Activated naive CD4-positive, alpha-beta T cell treated with anti-CD3 and anti-CD28 coated beads, Interleukin-2, amount 10 ng/mL, durations not matched to agents 7 days and 5 days (primary cell): ENCODE measurements around the gene IL1RAPL2.
"Not testable (repeated sequence)": the region's sequence is repeated elsewhere in the genome, so short reads cannot be mapped to it uniquely, and the experiment has no call there.

Source experiments
- CTCF ChIA-PET: fragments of 350-600 bp; sonication (Branson Sonifier 250); formaldehyde crosslinking; loops from one replicate; lab custom pipeline; 2021; ENCODE audit warnings: antibody characterized with exemption; lab: Charles Lee
- DNase-seq: peaks from one replicate; pipeline ENCODE4 v3.0.0-alpha.2; 2020
- H3K27ac Mint-ChIP-seq: one replicate; pipeline ENCODE4 v1.8.0; 2021; ENCODE audit warnings: mild to moderate bottlenecking, moderate library complexity, mixed read lengths
- H3K27me3 Mint-ChIP-seq: one replicate; pipeline ENCODE4 v1.8.0; 2021; ENCODE audit warnings: mild to moderate bottlenecking, mixed read lengths
- H3K36me3 Mint-ChIP-seq: one replicate; pipeline ENCODE4 v1.8.0; 2021; ENCODE audit warnings: mixed read lengths
- H3K4me1 Mint-ChIP-seq: one replicate; pipeline ENCODE4 v1.8.0; 2021; ENCODE audit warnings: mixed read lengths
- H3K4me3 Mint-ChIP-seq: one replicate; pipeline ENCODE4 v1.8.0; 2021; ENCODE audit warnings: mild to moderate bottlenecking, moderate library complexity, mixed read lengths
- H3K9me3 Mint-ChIP-seq: one replicate; pipeline ENCODE4 v1.8.0; 2021; ENCODE audit warnings: mixed read lengths

Gene IL1RAPL2

GRCh38 chrX:104565791-104566680 lies at the start of gene IL1RAPL2:
IL1RAPL2 (plus strand) TSS chrX:104566199.
- Mint-ChIP-seq H3K4me1 (no peaks in the 10 kb centered on the region), H3K4me3 (no peak within 1 kb of the TSS), H3K9me3 (no peaks in the 10 kb centered on the region), H3K27ac (no peak within 1 kb of the TSS), H3K27me3 (peaks cover 52% of the 10 kb centered on the region), H3K36me3 (no peaks in the 10 kb centered on the region)
- CTCF ChIA-PET, result interaction anchor here (2.0 kb wide), 1 partner anchor 356 kb away, joined by 9 read pairs; no protein-coding TSS in a partner anchor
- peak; percentile 20 for DNase-seq

DNA sequence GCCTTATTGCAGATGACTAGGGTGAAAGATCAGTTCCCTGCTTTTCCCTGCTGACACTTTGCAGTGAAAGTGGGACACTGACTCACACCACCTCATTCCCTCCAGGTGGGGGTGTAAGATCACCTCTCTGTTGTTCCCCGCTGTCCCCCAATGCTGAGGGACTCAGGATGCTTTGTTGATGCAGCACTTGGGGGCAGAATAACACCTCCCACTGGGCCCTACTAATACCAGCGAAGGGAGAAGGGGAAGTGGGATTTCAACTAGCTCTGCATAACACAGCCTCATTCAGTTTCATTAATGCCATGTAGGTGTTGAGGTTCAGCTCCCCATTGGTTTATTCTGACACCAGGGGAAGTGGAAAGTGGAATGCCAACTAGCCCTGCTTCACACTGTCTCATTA lies 43.6 kb upstream of the IL1RAPL2 start:
- CTCF ChIA-PET, result no interaction called here
- no peak overlapping the region for H3K27ac Mint-ChIP-seq
- no peak overlapping the region for H3K4me3 Mint-ChIP-seq
- H3K36me3 Mint-ChIP-seq, result no peaks in the 10 kb centered on the region
- no peak for DNase-seq
- no peaks in the 10 kb centered on the region for H3K4me1 Mint-ChIP-seq
- no peaks in the 10 kb centered on the region for H3K27me3 Mint-ChIP-seq
- no peaks in the 10 kb centered on the region for H3K9me3 Mint-ChIP-seq

GRCh38 chrX:104523858-104524257 lies 42.1 kb upstream of the IL1RAPL2 start:
- CTCF ChIA-PET, result no interaction called here
- DNase-seq, result no peak
- Mint-ChIP-seq H3K4me3 (no peak overlapping the region), H3K27ac (no peak overlapping the region), H3K9me3 (no peaks in the 10 kb centered on the region), H3K4me1 (no peaks in the 10 kb centered on the region), H3K27me3 (no peaks in the 10 kb centered on the region), H3K36me3 (no peaks in the 10 kb centered on the region)

- Mint-ChIP-seq H3K36me3 (no peaks in the 10 kb centered on the region), H3K4me3 (no peak overlapping the region), H3K4me1 (no peaks in the 10 kb centered on the region), H3K9me3 (no peaks in the 10 kb centered on the region), H3K27ac (no peak overlapping the region), H3K27me3 (no peaks in the 10 kb centered on the region)
- no peak for DNase-seq
- CTCF ChIA-PET, result no interaction called here
Observed at GRCh38 chrX:104539081-104539480, 26.9 kb upstream of the IL1RAPL2 start.

GRCh38 chrX:104542447-104542846 lies 23.6 kb upstream of the IL1RAPL2 start:
- H3K4me3 Mint-ChIP-seq, CTCF ChIA-PET, H3K27me3 Mint-ChIP-seq, H3K4me1 Mint-ChIP-seq, H3K9me3 Mint-ChIP-seq, DNase-seq, H3K27ac Mint-ChIP-seq, H3K36me3 Mint-ChIP-seq: not testable (repeated sequence)

GRCh38 chrX:104564335-104564734 lies 1.7 kb upstream of the IL1RAPL2 start:
- Mint-ChIP-seq H3K36me3 (no peaks in the 10 kb centered on the region), H3K27me3 (peaks cover 52% of the 10 kb centered on the region), H3K27ac (no peak overlapping the region), H3K9me3 (no peaks in the 10 kb centered on the region), H3K4me3 (no peak overlapping the region), H3K4me1 (no peaks in the 10 kb centered on the region)
- CTCF ChIA-PET, result no interaction called here
- DNase-seq, result no peak

DNA sequence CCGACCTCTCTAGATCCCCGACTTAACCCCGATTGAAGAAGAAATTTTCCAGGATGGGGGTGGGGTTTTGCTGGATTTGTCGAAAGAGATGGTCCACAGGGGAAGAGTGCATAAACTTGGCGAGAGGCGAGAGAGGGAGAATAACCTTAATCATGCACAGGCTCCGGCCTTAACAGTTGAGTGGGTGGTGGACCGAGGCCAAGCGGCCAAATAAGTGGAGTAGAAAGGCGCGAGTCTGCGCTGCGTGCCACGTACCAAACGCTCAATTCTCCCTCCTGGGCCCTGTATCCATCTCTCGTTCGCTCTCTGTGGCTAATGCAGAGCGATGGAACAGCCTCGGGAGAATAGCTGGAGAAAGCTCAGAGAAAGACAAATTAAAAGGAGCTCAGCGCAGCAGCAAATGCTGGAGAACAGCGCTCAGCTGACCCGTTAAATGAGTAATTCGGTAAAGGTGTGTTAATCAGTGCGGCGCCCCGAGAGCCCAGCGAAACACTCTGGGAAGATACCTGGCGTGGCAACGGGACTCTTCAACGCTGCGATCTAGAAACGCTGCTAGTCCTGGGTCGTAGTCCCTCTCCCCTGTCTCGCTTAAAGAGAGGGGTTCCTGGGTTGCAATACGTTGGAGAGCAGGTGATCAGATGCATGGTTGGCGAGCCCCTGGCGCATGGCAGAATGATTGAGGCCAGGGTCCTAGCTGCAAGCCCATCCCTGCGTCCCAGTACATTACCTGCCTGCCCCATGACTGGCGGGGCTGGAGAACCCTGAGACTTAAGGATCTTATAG lies 887 bp upstream of the IL1RAPL2 start:
- Mint-ChIP-seq H3K9me3 (no peaks in the 10 kb centered on the region), H3K27ac (no peak overlapping the region), H3K27me3 (peaks cover 52% of the 10 kb centered on the region), H3K4me1 (no peaks in the 10 kb centered on the region), H3K4me3 (no peak overlapping the region), H3K36me3 (no peaks in the 10 kb centered on the region)
- DNase-seq, result no peak
- CTCF ChIA-PET, result interaction anchor here (2.0 kb wide), 1 partner anchor 357 kb away, joined by 9 read pairs; no protein-coding TSS in a partner anchor

GRCh38 chrX:104566681-104567501 lies 892 bp downstream of the IL1RAPL2 start:
- Mint-ChIP-seq H3K27me3 (peaks cover 52% of the 10 kb centered on the region), H3K4me3 (no peak overlapping the region), H3K4me1 (no peaks in the 10 kb centered on the region), H3K9me3 (no peaks in the 10 kb centered on the region), H3K27ac (no peak overlapping the region), H3K36me3 (no peaks in the 10 kb centered on the region)
- no peak for DNase-seq
- CTCF ChIA-PET, result interaction anchor here (0.6 to 2.0 kb wide), 2 partner anchors 83 to 355 kb away, joined by 3 to 9 read pairs; no protein-coding TSS in a partner anchor

DNA sequence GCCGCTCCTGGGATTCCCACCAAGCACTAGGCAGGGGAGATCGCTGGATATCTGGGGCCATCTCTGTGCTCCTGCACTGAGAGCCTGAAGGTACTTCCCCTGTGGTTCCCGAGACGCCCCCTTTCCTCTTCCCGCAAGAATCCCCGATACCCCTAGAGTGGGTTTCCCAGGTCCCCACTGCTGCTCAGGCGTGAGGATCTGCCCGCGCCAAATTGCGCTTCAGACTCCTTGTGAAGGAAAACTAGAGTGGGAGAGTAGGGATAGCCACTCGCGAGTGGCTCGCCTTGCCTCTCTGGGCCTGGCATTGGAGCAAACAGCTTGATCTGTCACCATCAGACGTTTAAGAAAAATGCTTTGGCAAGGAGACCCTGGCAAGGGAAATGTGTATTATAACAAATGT lies 1.5 kb downstream of the IL1RAPL2 start:
- no peak for DNase-seq
- H3K27ac Mint-ChIP-seq, result no peak overlapping the region
- H3K4me3 Mint-ChIP-seq, result no peak overlapping the region
- H3K36me3 Mint-ChIP-seq, result no peaks in the 10 kb centered on the region
- H3K9me3 Mint-ChIP-seq, result no peaks in the 10 kb centered on the region
- CTCF ChIA-PET, result interaction anchor here (2.0 kb wide), 1 partner anchor 355 kb away, joined by 9 read pairs; no protein-coding TSS in a partner anchor
- no peaks in the 10 kb centered on the region for H3K4me1 Mint-ChIP-seq
- peaks cover 52% of the 10 kb centered on the region for H3K27me3 Mint-ChIP-seq

GRCh38 chrX:104568304-104568915 lies 2.4 kb downstream of the IL1RAPL2 start:
- Mint-ChIP-seq H3K27ac (no peak overlapping the region), H3K4me1 (no peaks in the 10 kb centered on the region), H3K27me3 (peaks cover 52% of the 10 kb centered on the region), H3K4me3 (no peak overlapping the region), H3K9me3 (no peaks in the 10 kb centered on the region), H3K36me3 (no peaks in the 10 kb centered on the region)
- CTCF ChIA-PET, result no interaction called here
- no peak for DNase-seq

GRCh38 chrX:104618106-104618895 lies 52.3 kb downstream of the IL1RAPL2 start:
- DNase-seq, result no peak
- H3K27me3 Mint-ChIP-seq, result no peaks in the 10 kb centered on the region
- no peaks in the 10 kb centered on the region for H3K4me1 Mint-ChIP-seq
- H3K4me3 Mint-ChIP-seq, result no peak overlapping the region
- H3K27ac Mint-ChIP-seq, result no peak overlapping the region
- H3K9me3 Mint-ChIP-seq, result peaks cover 2% of the 10 kb centered on the region
- CTCF ChIA-PET, result no interaction called here
- no peaks in the 10 kb centered on the region for H3K36me3 Mint-ChIP-seq

- DNase-seq, result no peak
Observed at GRCh38 chrX:104621781-104622180, 55.8 kb downstream of the IL1RAPL2 start.

DNA sequence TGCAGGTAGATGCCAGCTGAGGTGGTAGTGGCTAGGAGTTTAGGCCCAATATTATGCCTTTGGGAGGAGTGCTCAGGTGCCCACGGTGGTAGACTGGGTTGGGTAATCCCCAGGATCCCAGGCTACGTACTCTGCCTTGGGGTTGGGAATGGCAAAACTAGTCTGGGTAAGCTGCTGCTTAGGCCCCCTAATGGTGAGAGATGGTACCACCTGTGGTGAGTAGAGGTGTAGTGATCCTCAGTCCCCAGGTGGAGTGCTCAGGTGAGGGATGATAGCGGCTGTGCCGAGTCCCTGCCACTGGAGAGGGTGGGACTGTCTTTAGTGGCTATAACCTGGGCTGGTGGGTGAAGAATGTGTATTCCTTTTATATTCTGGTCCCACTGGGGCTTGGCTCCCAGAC lies 75.2 kb downstream of the IL1RAPL2 start:
- no peak for DNase-seq
- Mint-ChIP-seq H3K4me1 (no peaks in the 10 kb centered on the region), H3K9me3 (peaks cover 4% of the 10 kb centered on the region), H3K36me3 (no peaks in the 10 kb centered on the region), H3K27ac (no peak overlapping the region), H3K27me3 (no peaks in the 10 kb centered on the region), H3K4me3 (no peak overlapping the region)
- CTCF ChIA-PET, result no interaction called here

More at GRCh38 chrX:104621781-104622180, 55.8 kb downstream of the IL1RAPL2 start:
- Mint-ChIP-seq H3K27me3 (no peaks in the 10 kb centered on the region), H3K27ac (no peak overlapping the region), H3K36me3 (no peaks in the 10 kb centered on the region), H3K4me3 (no peak overlapping the region), H3K4me1 (no peaks in the 10 kb centered on the region), H3K9me3 (peaks cover 2% of the 10 kb centered on the region)
- CTCF ChIA-PET, result no interaction called here
